ENCODE results near the gene SNAPIN.

The SNAPIN gene

DNA sequence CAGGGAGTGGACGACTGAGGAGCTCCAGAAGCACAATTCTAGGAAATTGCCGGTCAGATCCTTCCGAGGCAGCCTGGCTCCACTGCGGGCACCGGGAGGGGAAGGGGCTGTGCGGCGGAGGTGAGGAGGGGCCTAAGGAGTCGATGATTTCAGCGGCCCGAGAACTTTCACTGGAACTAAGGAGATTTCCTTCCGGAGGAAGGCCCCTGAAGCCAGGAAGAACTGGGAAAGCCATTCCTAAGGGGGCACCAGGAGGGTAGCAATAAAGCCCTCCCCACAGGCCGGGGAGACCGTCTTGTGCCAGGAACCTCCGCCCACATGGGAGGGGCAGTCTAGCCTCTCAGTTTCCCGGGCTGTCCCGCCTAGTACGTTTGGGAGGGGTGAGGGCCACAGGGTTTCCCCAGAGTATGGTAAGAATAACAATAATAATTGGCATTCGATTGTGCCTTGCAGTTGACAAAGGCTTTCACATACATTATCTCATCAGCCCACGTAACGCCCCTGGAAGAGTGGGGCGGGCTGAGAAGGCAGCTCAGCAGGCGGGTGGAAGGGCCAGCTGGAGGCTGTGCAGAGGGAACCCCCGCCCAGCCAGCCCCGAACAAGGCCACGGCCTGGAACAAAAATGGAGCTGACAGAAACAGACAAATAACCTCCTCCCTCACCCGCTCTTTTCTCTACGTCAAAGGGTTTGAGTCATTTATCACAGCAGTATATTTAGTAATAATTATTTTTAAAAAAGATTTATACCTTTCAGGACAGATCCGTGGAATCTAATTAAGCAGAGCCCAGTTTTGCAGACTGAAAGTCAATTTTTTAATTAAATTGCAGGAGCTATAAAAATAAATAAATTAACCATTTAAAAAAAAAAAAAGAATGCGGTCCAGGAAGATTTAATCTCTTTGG is 39.8 kb downstream of the SNAPIN start:
- no peaks in the 10 kb centered on the region for H3K79me2 ChIP-seq (ENCODE audit: insufficient read depth, low read length)
- H3K9me2 ChIP-seq (ENCODE audit: low read depth, low read length): no peaks in the 10 kb centered on the region
- H4K20me1 ChIP-seq (ENCODE audit: insufficient read depth, low read length): no peaks in the 10 kb centered on the region
- no peak overlapping the region for H2AFZ ChIP-seq (ENCODE audit: low read length)
- no peak overlapping the region for H3K4me2 ChIP-seq (ENCODE audit: low read length)
- no peaks in the 10 kb centered on the region for H3K9me3 ChIP-seq (ENCODE audit: low read length)
- peaks cover 8% of the 10 kb centered on the region for H3K27me3 ChIP-seq (ENCODE audit: insufficient read depth, low read length)
- TF ChIP-seq EZH2 (IDR thresholded peaks at IDR 0.05; ENCODE audit: borderline replicate concordance, low read length): no peak
- TF ChIP-seq, protein P1, sequence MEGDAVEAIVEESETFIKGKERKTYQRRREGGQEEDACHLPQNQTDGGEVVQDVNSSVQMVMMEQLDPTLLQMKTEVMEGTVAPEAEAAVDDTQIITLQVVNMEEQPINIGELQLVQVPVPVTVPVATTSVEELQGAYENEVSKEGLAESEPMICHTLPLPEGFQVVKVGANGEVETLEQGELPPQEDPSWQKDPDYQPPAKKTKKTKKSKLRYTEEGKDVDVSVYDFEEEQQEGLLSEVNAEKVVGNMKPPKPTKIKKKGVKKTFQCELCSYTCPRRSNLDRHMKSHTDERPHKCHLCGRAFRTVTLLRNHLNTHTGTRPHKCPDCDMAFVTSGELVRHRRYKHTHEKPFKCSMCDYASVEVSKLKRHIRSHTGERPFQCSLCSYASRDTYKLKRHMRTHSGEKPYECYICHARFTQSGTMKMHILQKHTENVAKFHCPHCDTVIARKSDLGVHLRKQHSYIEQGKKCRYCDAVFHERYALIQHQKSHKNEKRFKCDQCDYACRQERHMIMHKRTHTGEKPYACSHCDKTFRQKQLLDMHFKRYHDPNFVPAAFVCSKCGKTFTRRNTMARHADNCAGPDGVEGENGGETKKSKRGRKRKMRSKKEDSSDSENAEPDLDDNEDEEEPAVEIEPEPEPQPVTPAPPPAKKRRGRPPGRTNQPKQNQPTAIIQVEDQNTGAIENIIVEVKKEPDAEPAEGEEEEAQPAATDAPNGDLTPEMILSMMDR (IDR thresholded peaks at IDR 0.05; ENCODE audit: low read length): no peak
- H3F3A ChIP-seq (ENCODE audit: insufficient read depth, low read length): no peaks in the 10 kb centered on the region
- H3K4me3 ChIP-seq (ENCODE audit: low read depth, low read length, poor library complexity, severe bottlenecking): no peak overlapping the region
- no peaks in the 10 kb centered on the region for H3K4me1 ChIP-seq (ENCODE audit: insufficient read depth, low read length, severe bottlenecking)
- no peaks in the 10 kb centered on the region for H3K36me3 ChIP-seq (ENCODE audit: insufficient read depth, low read length)
- no peak overlapping the region for H3K27ac ChIP-seq (ENCODE audit: low read depth, low read length, poor library complexity, severe bottlenecking)
- no peak overlapping the region for H3K9ac ChIP-seq (ENCODE audit: low read length)

DNA sequence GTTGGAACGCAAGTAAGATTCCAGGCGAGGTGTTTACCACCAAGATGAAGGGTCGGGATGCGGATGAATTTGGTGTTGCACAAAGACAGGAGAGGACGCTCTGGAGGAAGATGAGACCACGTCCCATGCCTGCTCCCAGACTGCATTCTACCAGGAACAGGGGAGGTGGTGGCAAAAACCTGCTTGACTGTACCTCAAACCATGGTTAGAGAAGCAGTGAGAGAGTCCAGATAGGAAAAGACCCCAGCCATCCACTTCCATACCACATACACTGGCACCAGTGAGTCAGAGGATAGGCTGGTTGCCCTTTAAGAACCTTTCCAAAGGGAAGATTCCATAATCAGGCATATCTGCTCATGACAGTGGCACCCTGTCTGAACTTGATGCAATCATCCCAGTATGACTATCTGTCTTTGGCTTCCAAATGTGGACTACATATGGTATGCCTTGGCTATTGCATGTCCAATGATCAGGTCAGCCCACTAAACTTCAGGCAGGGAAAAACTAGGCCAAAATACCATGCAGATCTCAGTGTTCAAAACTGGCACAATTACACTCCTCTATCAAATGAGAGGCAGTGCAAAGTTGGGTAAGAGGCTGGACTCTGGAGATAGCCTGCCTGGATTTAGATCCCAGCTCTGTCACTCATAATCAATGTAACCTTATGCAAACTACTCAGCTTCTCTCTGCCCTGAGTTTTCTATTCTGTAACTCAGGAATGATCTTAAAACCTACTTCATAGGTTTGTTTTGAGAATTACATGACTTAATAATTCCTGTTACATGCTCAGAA is 40.6 kb downstream of the SNAPIN start:
- peaks cover 8% of the 10 kb centered on the region for H3K27me3 ChIP-seq (ENCODE audit: insufficient read depth, low read length)
- H3K9ac ChIP-seq (ENCODE audit: low read length): no peak overlapping the region
- H3K36me3 ChIP-seq (ENCODE audit: insufficient read depth, low read length): no peaks in the 10 kb centered on the region
- H3K9me3 ChIP-seq (ENCODE audit: low read length): no peaks in the 10 kb centered on the region
- no peaks in the 10 kb centered on the region for H4K20me1 ChIP-seq (ENCODE audit: insufficient read depth, low read length)
- H3K79me2 ChIP-seq (ENCODE audit: insufficient read depth, low read length): no peaks in the 10 kb centered on the region
- H3K4me2 ChIP-seq (ENCODE audit: low read length): no peak overlapping the region
- no peaks in the 10 kb centered on the region for H3F3A ChIP-seq (ENCODE audit: insufficient read depth, low read length)
- H3K4me1 ChIP-seq (ENCODE audit: insufficient read depth, low read length, severe bottlenecking): no peaks in the 10 kb centered on the region
- H3K9me2 ChIP-seq (ENCODE audit: low read depth, low read length): no peaks in the 10 kb centered on the region
- TF ChIP-seq, protein P1 (IDR thresholded peaks at IDR 0.05; ENCODE audit: low read length): no peak
- TF ChIP-seq EZH2 (IDR thresholded peaks at IDR 0.05; ENCODE audit: borderline replicate concordance, low read length): no peak
- no peak overlapping the region for H3K27ac ChIP-seq (ENCODE audit: low read depth, low read length, poor library complexity, severe bottlenecking)
- H3K4me3 ChIP-seq (ENCODE audit: low read depth, low read length, poor library complexity, severe bottlenecking): no peak overlapping the region
- no peak overlapping the region for H2AFZ ChIP-seq (ENCODE audit: low read length)

DNA sequence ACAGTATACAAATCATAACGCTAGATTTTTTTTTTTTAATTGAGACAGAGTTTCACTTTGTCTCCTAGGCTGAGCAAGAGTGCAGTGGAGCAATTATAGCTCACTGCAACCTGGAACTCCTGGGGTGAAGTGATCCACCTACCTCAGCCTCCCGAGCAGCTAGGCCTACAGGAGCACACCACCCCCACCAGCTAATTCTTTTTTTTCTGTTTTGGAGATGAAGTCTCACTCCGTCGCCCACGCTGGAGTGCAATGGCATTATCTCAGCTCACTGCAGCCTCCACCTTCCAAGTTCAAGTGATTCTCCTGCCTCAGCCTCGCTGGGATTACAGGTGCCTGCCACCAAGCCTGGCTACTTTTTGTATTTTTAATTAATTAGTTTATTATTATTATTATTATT is 41.3 kb downstream of the SNAPIN start:
- Histone ChIP-seq H3K9me3 (ENCODE audit: low read length) (no peaks in the 10 kb centered on the region), H2AFZ (ENCODE audit: low read length) (no peak overlapping the region), H3K9ac (ENCODE audit: low read length) (no peak overlapping the region), H3K36me3 (ENCODE audit: insufficient read depth, low read length) (no peaks in the 10 kb centered on the region), H4K20me1 (ENCODE audit: insufficient read depth, low read length) (no peaks in the 10 kb centered on the region), H3K9me2 (ENCODE audit: low read depth, low read length) (no peaks in the 10 kb centered on the region), H3K27me3 (ENCODE audit: insufficient read depth, low read length) (peaks cover 8% of the 10 kb centered on the region), H3K27ac (ENCODE audit: low read depth, low read length, poor library complexity, severe bottlenecking) (no peak overlapping the region), H3K4me3 (ENCODE audit: low read depth, low read length, poor library complexity, severe bottlenecking) (no peak overlapping the region), H3K4me1 (ENCODE audit: insufficient read depth, low read length, severe bottlenecking) (no peaks in the 10 kb centered on the region), H3F3A (ENCODE audit: insufficient read depth, low read length) (no peaks in the 10 kb centered on the region), H3K79me2 (ENCODE audit: insufficient read depth, low read length) (no peaks in the 10 kb centered on the region), H3K4me2 (ENCODE audit: low read length) (no peak overlapping the region)
- TF ChIP-seq, protein P1 (IDR thresholded peaks at IDR 0.05; ENCODE audit: low read length): no peak
- no peak for TF ChIP-seq EZH2 (IDR thresholded peaks at IDR 0.05; ENCODE audit: borderline replicate concordance, low read length)
